Measurements from ENCODE around the gene WDR1.

The WDR1 gene, protein sequence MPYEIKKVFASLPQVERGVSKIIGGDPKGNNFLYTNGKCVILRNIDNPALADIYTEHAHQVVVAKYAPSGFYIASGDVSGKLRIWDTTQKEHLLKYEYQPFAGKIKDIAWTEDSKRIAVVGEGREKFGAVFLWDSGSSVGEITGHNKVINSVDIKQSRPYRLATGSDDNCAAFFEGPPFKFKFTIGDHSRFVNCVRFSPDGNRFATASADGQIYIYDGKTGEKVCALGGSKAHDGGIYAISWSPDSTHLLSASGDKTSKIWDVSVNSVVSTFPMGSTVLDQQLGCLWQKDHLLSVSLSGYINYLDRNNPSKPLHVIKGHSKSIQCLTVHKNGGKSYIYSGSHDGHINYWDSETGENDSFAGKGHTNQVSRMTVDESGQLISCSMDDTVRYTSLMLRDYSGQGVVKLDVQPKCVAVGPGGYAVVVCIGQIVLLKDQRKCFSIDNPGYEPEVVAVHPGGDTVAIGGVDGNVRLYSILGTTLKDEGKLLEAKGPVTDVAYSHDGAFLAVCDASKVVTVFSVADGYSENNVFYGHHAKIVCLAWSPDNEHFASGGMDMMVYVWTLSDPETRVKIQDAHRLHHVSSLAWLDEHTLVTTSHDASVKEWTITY

DNA sequence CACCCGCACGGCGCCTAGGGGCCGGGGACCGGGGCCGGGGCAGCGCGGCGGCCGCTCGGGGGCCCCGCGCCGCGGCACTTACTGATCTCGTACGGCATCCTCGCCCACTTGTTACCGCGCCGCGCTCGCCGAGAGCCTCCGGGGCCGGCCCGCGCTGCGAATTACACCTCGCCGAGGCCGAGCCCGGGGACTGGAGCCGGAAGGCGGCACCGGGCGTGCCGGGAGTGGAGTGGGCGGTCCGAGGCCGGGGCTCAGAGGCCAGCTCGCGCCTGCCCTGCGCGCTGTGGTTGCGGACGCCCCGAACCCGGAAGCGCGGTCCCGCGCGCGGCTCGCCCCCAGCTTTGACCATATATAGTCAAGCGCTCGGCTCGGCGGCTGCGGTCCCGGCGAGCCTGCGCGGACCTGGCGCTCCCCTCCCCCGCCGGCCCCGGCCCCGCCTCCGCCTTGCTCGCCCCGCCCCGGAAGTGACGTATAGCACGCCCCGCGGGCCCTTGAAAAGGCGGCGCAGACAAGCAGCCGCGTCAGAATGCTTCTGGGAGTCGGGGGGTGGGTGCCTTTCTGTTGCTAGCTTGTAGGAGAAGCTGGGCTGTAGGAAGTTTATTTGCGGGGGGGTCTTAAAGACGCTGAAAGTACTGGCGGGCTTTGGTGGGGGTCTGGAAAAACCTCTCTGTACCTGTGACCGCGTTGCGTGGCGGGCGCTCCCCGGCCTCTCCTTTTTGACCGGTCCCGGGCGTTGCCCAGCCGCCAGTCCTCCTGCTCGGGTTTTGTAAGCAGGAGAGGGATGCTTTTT, at the start of gene WDR1:
Gene WDR1, minus strand, starts transcription at position 231 of the 790 bp plus-strand sequence. Its CDS starts 133 bp downstream, at position 98.
- ChIA-PET POLR2A (interaction anchor here (0.7 to 3.6 kb wide), 16 partner anchors 10 to 1723 kb away, joined by 3 to 87 read pairs (median 5); partner anchors contain the start of gene ZNF518B), CTCF (interaction anchor here (1.5 kb wide), 1 partner anchor 23 kb away, joined by 4 read pairs; no protein-coding TSS in a partner anchor)
- H3K4me3 ChIP-seq (ENCODE audit: low read depth, low read length): peak within 1 kb of the TSS; percentile 85
- DNase-seq (ENCODE audit: low read depth, low spot score): peak; percentile 57
- no peak for TF ChIP-seq CTCF (IDR thresholded peaks at IDR 0.05; ENCODE audit: insufficient read depth, low read length, missing control alignments)

DNA sequence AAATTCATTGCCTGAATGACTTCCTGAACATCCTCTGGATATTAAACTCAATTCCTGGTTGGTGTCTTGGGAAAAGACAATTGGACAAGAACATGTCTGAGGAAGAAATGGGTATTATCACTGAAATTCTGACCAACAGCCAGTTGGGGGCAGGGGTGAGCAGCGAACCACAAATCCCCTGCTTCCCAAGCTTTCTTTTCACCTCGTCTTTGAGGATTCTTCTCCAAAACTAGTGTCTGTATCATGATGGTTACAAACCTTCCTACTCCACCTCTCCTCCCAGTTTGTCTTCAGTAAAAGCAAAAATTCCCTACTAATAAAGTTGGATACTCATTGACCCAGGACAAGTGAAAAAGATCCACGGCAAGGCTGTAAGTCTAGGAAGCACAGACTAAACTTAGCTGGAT, 48.3 kb upstream of the WDR1 start:
- DNase-seq (ENCODE audit: low read depth, low spot score): no peak
- peak; percentile 62 for TF ChIP-seq CTCF (IDR thresholded peaks at IDR 0.05; ENCODE audit: insufficient read depth, low read length, missing control alignments)
- no peak overlapping the region for H3K4me3 ChIP-seq (ENCODE audit: low read depth, low read length)
- POLR2A ChIA-PET: no interaction called here
- CTCF ChIA-PET: interaction anchor here (0.7 to 15.2 kb wide), 25 partner anchors 9 to 387 kb away, joined by 3 to 287 read pairs (median 4); partner anchors contain the start of gene ZNF518B

- no peak for DNase-seq (ENCODE audit: low read depth, low spot score)
- H3K4me3 ChIP-seq (ENCODE audit: low read depth, low read length): no peak overlapping the region
- ChIA-PET POLR2A (no interaction called here), CTCF (interaction anchor here (0.7 to 15.2 kb wide), 9 partner anchors 8 to 391 kb away, joined by 3 to 287 read pairs (median 4); no protein-coding TSS in a partner anchor)
- TF ChIP-seq CTCF (IDR thresholded peaks at IDR 0.05; ENCODE audit: insufficient read depth, low read length, missing control alignments): no peak
Measured at GRCh38 chr4:10163296-10163695, 46.7 kb upstream of the WDR1 start.

- no peak overlapping the region for H3K4me3 ChIP-seq (ENCODE audit: low read depth, low read length)
- TF ChIP-seq CTCF (IDR thresholded peaks at IDR 0.05; ENCODE audit: insufficient read depth, low read length, missing control alignments): no peak
- POLR2A ChIA-PET: no interaction called here
- no peak for DNase-seq (ENCODE audit: low read depth, low spot score)
- CTCF ChIA-PET: interaction anchor here (0.7 to 15.2 kb wide), 7 partner anchors 9 to 387 kb away, joined by 3 to 287 read pairs (median 4); no protein-coding TSS in a partner anchor
Measured at GRCh38 chr4:10162341-10163000, 45.9 kb upstream of the WDR1 start.

DNA sequence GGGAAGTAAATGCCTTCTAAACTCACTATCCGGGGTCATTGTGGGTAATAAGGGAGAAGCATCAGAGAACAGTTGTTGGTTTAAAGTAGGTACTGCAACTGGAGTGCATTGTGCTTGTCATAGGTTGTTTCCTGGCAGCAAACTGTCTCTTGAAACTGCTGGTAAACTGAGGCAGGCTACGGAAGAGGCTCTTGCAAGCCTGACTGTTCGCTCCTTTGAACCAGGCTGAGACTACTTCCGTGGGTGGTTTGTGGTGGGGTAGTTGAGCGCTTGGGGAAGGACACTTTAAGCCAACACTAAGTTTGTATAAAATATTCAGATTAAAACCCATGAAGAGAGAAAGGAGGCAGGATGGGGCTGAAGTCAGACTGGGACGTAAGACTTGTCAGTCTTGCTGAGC, 45.2 kb upstream of the WDR1 start:
- ChIA-PET CTCF (interaction anchor here (4.3 to 15.2 kb wide), 5 partner anchors 12 to 391 kb away, joined by 19 to 287 read pairs (median 43); no protein-coding TSS in a partner anchor), POLR2A (no interaction called here)
- DNase-seq (ENCODE audit: low read depth, low spot score): no peak
- TF ChIP-seq CTCF (IDR thresholded peaks at IDR 0.05; ENCODE audit: insufficient read depth, low read length, missing control alignments): no peak
- no peak overlapping the region for H3K4me3 ChIP-seq (ENCODE audit: low read depth, low read length)
